Fibroblast of lung (primary cell): Measurements from ENCODE around the gene RXFP2. TPM values are rescaled to one million over a fixed set of nuclear protein-coding genes. Genes with fewer than 3 reads are reported as not detected.

Experiments
- DNase-seq, 2 donors: peaks; one replicate each; pipeline versions ENCODE4 v3.0.0 to v3.0.0-alpha.2; 2010; ENCODE audit warnings: low read depth in 2 of 2
- H2AFZ ChIP-seq: 2 replicates; pipeline ENCODE4 v1.5.1; 2012; ENCODE audit warnings: low read length, control low read depth, inconsistent platforms
- H3K27ac ChIP-seq: 2 replicates; pipeline ENCODE4 v1.5.1; 2011; ENCODE audit warnings: low read length, control low read depth; ENCODE audit not compliant: insufficient read depth
- H3K27me3 ChIP-seq: 2 replicates; pipeline ENCODE4 v1.5.1; 2011; ENCODE audit warnings: mild to moderate bottlenecking, low read length; ENCODE audit not compliant: control insufficient read depth, insufficient read depth
- H3K36me3 ChIP-seq: 2 replicates; pipeline ENCODE4 v1.5.1; 2011; ENCODE audit warnings: low read length; ENCODE audit not compliant: control insufficient read depth, insufficient read depth
- H3K4me1 ChIP-seq: 2 replicates; pipeline ENCODE4 v1.5.1; 2011; ENCODE audit warnings: low read length; ENCODE audit not compliant: control insufficient read depth, insufficient read depth; ENCODE audit errors: extremely low read depth
- H3K4me2 ChIP-seq: 2 replicates; pipeline ENCODE4 v1.5.1; 2011; ENCODE audit warnings: low read length, control low read depth; ENCODE audit not compliant: insufficient read depth; ENCODE audit errors: extremely low read depth
- H3K4me3 ChIP-seq, 4 experiments: fragments of 200-600 bp in 1 of 4; sonication (generic) in 1 of 4; replicated peaks in 1 of 4; 2 replicates each; pipeline ENCODE4 v1.5.1; 2011 to 2016; ENCODE audit warnings: low read length in 4 of 4, low read depth in 3 of 4, mild to moderate bottlenecking in 3 of 4, control low read depth in 2 of 4, inconsistent platforms in 1 of 4, mixed read lengths in 1 of 4; ENCODE audit not compliant: insufficient read depth in 1 of 4; ENCODE audit errors: control extremely low read depth in 1 of 4
- H3K79me2 ChIP-seq: 2 replicates; pipeline ENCODE4 v1.5.1; 2012; ENCODE audit warnings: mild to moderate bottlenecking, low read length, inconsistent platforms; ENCODE audit not compliant: control insufficient read depth, insufficient read depth
- H3K9ac ChIP-seq: 2 replicates; pipeline ENCODE4 v1.5.1; 2011; ENCODE audit warnings: mild to moderate bottlenecking, low read length, control low read depth; ENCODE audit not compliant: insufficient read depth
- H3K9me3 ChIP-seq: 2 replicates; pipeline ENCODE4 v1.5.1; 2012; ENCODE audit warnings: low read depth, low read length; ENCODE audit not compliant: control insufficient read depth, insufficient read depth
- H4K20me1 ChIP-seq: 2 replicates; pipeline ENCODE4 v1.5.1; 2011; ENCODE audit warnings: low read length; ENCODE audit not compliant: control insufficient read depth, insufficient read depth; ENCODE audit errors: extremely low read depth
- CTCF ChIP-seq, 2 donors: IDR thresholded peaks in 1 of 2; conservative IDR thresholded peaks in 1 of 2; 1 replicate in 1 of 2; 2 replicates in 1 of 2; pipeline ENCODE4 v1.5.1; 2011 to 2012; ENCODE audit warnings: low read length in 2 of 2, control low read depth in 1 of 2, inconsistent platforms in 1 of 2, low read depth in 1 of 2, mild to moderate bottlenecking in 1 of 2
- EZH2 ChIP-seq: IDR thresholded peaks from 2 replicates; pipeline ENCODE4 v1.5.1; 2012; ENCODE audit warnings: low read length, control low read depth, mild to moderate bottlenecking; ENCODE audit errors: missing control alignments
- polyA plus RNA-seq, 2 donors: library from polyadenylated mRNA; depleted of rRNA in 1 of 2; stranded (reverse) in 1 of 2; unstranded in 1 of 2; fragments of >200 nt; gene quantifications; 2 replicates each; pipeline ENCODE4 v1.2.1, GENCODE V29; 2011 to 2012; ENCODE audit warnings: missing spikeins in 1 of 2
- total RNA-seq: library from RNA; depleted of rRNA; stranded (reverse); fragments of >200 nt; gene quantifications from 2 replicates; pipeline ENCODE4 v1.2.1, GENCODE V29; 2014

The RXFP2 gene
- total and polyA plus RNA-seq, 2 donors (not counting 1 experiment from before 2014, with no cell fraction given), result not detected

- DNase-seq, result no peak
- Histone ChIP-seq H3K36me3 (no peaks in the 10 kb centered on the region), H3K4me1 (no peaks in the 10 kb centered on the region), H3K27ac (no peak overlapping the region), H3K4me2 (no peak overlapping the region), H3K79me2 (no peaks in the 10 kb centered on the region), H4K20me1 (no peaks in the 10 kb centered on the region), H3K4me3 (no peak overlapping the region), H2AFZ (no peak overlapping the region), H3K27me3 (no peaks in the 10 kb centered on the region), H3K9me3 (no peaks in the 10 kb centered on the region), H3K9ac (no peak overlapping the region)
- TF ChIP-seq CTCF (conservative IDR thresholded peaks at IDR 0.05 in 1 of 2, IDR thresholded peaks at IDR 0.05 in 1 of 2; ENCODE audit: low read depth in 1 of 2, low read length in 2 of 2) (no peak), EZH2 (no peak)
Measured at GRCh38 chr13:31851216-31851615, 111.9 kb downstream of the RXFP2 start.
